H1 (cell line): ENCODE results near the gene MCMBP. TPM values are rescaled to one million over a fixed set of nuclear protein-coding genes. Genes with fewer than 3 reads are reported as not detected.

Experiments used
- ASH2L ChIP-seq: fragments of 200-600, 300-600 bp; sonication (generic); IDR thresholded peaks from one replicate; pipeline ENCODE4 v1.7.1; 2017; ENCODE audit warnings: low read length
- CHD1 ChIP-seq: IDR thresholded peaks from 2 replicates; pipeline ENCODE4 v1.6.1; 2012; ENCODE audit warnings: low read depth, low read length, improper control_type of control experiment
- GABPA ChIP-seq: IDR thresholded peaks from 2 replicates; pipeline ENCODE4 v1.6.1; 2011; ENCODE audit warnings: mild to moderate bottlenecking, low read length, moderate library complexity, borderline replicate concordance; ENCODE audit not compliant: insufficient read depth
- GTF2F1 ChIP-seq: IDR thresholded peaks from 2 replicates; pipeline ENCODE4 v1.6.1; 2012; ENCODE audit warnings: low read depth, low read length, improper control_type of control experiment, borderline replicate concordance
- MAFK ChIP-seq: IDR thresholded peaks from 2 replicates; pipeline ENCODE4 v1.6.1; 2012; ENCODE audit warnings: low read depth, mild to moderate bottlenecking, improper control_type of control experiment, low read length
- NANOG ChIP-seq: IDR thresholded peaks from 2 replicates; pipeline ENCODE4 v1.6.1; 2011; ENCODE audit warnings: low read length, low read depth, mild to moderate bottlenecking, inconsistent platforms; ENCODE audit not compliant: insufficient read depth, poor library complexity, severe bottlenecking
- polyA plus RNA-seq, 7 experiments: library from polyadenylated mRNA; depleted of rRNA in 3 of 7; stranded (reverse) in 5 of 7; unstranded in 2 of 7; fragments of >200 nt in 5 of 7; fragments of 200-250 nt in 2 of 7; gene quantifications; 1 replicate in 5 of 7; 2 replicates in 1 of 7; 4 replicates in 1 of 7; pipeline versions ENCODE4 v1.2.1 to v1.2.3, GENCODE V29; 2011 to 2013; ENCODE audit warnings: missing spikeins in 2 of 7, mixed read lengths in 2 of 7
- total RNA-seq: library from RNA; stranded (reverse); fragmentation: NEBNext Ultra II Directional; extraction: Animal tissue kit (Norgen Biotek cat#: 25700); gene quantifications from 2 replicates; pipeline ENCODE4 v1.2.1, GENCODE V29; 2021
- TF ChIP-seq, protein P1 (sequence below): fragments of 300-600 bp; sonication (generic); IDR thresholded peaks from 2 replicates; pipeline ENCODE4 v1.7.1; 2012; ENCODE audit warnings: low read length, moderate library complexity, mild to moderate bottlenecking, inconsistent platforms; ENCODE audit not compliant: insufficient replicate concordance
- TF ChIP-seq, protein P2 (sequence below): IDR thresholded peaks from 2 replicates; pipeline ENCODE4 v1.6.1; 2011; ENCODE audit warnings: low read depth, mild to moderate bottlenecking, low read length; ENCODE audit not compliant: insufficient read depth

MCMBP gene
- total and polyA plus RNA-seq, 2 of the 8 experiments (the other 6 are each of a cell fraction or from before 2014, with no cell fraction given): 67.3 to 81.7 TPM

DNA sequence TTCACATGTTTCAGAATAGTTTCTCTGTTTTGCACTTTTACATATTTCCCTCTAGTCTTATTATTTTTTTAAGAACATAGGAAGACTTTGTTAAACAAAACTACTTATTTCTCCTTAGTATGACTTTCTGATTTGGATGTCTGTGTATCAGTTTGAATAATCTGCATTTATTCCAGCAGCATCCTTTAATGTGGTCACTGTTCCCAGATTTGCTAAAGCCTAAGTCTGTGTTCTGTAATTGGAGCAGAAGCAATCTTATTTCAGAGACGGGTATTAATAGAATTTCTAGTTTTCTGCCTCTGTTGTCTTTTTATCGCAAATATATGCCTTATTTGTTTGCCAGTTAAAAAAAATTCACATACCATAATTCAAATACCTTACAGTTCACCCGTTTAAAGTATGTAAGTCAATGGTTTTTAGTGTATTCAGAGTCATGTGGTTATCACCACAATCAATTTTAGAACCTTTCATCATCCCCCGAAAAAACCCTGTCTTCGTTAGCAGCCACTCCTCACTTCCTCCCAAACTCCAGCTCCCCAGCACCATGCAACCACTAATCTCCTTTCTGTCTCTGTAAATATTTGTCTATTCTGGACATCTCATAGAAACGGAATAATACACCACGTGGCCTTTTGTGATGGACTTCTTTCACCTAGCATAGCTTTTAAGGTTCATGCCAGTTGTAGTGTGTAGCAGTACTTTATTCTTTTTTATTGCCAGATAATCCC, 88.1 kb downstream of the MCMBP start (continued):
- TF ChIP-seq, protein P1, sequence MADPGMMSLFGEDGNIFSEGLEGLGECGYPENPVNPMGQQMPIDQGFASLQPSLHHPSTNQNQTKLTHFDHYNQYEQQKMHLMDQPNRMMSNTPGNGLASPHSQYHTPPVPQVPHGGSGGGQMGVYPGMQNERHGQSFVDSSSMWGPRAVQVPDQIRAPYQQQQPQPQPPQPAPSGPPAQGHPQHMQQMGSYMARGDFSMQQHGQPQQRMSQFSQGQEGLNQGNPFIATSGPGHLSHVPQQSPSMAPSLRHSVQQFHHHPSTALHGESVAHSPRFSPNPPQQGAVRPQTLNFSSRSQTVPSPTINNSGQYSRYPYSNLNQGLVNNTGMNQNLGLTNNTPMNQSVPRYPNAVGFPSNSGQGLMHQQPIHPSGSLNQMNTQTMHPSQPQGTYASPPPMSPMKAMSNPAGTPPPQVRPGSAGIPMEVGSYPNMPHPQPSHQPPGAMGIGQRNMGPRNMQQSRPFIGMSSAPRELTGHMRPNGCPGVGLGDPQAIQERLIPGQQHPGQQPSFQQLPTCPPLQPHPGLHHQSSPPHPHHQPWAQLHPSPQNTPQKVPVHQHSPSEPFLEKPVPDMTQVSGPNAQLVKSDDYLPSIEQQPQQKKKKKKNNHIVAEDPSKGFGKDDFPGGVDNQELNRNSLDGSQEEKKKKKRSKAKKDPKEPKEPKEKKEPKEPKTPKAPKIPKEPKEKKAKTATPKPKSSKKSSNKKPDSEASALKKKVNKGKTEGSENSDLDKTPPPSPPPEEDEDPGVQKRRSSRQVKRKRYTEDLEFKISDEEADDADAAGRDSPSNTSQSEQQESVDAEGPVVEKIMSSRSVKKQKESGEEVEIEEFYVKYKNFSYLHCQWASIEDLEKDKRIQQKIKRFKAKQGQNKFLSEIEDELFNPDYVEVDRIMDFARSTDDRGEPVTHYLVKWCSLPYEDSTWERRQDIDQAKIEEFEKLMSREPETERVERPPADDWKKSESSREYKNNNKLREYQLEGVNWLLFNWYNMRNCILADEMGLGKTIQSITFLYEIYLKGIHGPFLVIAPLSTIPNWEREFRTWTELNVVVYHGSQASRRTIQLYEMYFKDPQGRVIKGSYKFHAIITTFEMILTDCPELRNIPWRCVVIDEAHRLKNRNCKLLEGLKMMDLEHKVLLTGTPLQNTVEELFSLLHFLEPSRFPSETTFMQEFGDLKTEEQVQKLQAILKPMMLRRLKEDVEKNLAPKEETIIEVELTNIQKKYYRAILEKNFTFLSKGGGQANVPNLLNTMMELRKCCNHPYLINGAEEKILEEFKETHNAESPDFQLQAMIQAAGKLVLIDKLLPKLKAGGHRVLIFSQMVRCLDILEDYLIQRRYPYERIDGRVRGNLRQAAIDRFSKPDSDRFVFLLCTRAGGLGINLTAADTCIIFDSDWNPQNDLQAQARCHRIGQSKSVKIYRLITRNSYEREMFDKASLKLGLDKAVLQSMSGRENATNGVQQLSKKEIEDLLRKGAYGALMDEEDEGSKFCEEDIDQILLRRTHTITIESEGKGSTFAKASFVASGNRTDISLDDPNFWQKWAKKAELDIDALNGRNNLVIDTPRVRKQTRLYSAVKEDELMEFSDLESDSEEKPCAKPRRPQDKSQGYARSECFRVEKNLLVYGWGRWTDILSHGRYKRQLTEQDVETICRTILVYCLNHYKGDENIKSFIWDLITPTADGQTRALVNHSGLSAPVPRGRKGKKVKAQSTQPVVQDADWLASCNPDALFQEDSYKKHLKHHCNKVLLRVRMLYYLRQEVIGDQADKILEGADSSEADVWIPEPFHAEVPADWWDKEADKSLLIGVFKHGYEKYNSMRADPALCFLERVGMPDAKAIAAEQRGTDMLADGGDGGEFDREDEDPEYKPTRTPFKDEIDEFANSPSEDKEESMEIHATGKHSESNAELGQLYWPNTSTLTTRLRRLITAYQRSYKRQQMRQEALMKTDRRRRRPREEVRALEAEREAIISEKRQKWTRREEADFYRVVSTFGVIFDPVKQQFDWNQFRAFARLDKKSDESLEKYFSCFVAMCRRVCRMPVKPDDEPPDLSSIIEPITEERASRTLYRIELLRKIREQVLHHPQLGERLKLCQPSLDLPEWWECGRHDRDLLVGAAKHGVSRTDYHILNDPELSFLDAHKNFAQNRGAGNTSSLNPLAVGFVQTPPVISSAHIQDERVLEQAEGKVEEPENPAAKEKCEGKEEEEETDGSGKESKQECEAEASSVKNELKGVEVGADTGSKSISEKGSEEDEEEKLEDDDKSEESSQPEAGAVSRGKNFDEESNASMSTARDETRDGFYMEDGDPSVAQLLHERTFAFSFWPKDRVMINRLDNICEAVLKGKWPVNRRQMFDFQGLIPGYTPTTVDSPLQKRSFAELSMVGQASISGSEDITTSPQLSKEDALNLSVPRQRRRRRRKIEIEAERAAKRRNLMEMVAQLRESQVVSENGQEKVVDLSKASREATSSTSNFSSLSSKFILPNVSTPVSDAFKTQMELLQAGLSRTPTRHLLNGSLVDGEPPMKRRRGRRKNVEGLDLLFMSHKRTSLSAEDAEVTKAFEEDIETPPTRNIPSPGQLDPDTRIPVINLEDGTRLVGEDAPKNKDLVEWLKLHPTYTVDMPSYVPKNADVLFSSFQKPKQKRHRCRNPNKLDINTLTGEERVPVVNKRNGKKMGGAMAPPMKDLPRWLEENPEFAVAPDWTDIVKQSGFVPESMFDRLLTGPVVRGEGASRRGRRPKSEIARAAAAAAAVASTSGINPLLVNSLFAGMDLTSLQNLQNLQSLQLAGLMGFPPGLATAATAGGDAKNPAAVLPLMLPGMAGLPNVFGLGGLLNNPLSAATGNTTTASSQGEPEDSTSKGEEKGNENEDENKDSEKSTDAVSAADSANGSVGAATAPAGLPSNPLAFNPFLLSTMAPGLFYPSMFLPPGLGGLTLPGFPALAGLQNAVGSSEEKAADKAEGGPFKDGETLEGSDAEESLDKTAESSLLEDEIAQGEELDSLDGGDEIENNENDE: no peak
- TF ChIP-seq, protein P2, sequence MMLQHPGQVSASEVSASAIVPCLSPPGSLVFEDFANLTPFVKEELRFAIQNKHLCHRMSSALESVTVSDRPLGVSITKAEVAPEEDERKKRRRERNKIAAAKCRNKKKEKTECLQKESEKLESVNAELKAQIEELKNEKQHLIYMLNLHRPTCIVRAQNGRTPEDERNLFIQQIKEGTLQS: no peak
- no peak for TF ChIP-seq GABPA
- TF ChIP-seq CHD1: no peak
- no peak for TF ChIP-seq MAFK
- TF ChIP-seq GTF2F1: no peak
- TF ChIP-seq ASH2L: no peak
- TF ChIP-seq NANOG: no peak
